ENCODE results near the gene PRUNE2. TPM values are rescaled to one million over a fixed set of nuclear protein-coding genes. Genes with fewer than 3 reads are reported as not detected.
"Not testable (repeated sequence)": the region's sequence is repeated elsewhere in the genome, so short reads cannot be mapped to it uniquely, and the experiment has no call there.

Gene PRUNE2
- total RNA-seq, 1 donor = 80.0 TPM

DNA sequence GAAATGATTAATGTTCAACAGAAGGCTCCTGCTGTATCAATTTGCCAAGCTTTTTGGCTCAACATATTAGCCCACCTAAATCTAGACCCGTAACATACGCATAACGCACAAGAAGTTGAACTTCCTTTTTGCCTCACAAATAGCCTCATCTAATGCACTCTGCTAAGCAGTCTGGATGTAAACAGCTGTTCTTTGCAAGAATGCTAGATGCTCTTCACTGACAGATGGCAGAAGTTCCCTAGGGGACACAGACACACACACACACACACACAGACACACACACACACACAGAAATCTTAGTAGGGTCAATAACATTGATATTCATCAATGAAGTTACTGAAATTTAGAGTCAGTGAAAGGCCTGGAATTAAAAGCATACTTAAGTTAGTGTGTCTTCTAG is 154.9 kb downstream of the PRUNE2 start:
- no peaks in the 10 kb centered on the region for H4K20me1 ChIP-seq (ENCODE audit: insufficient read depth, low read length)

DNA sequence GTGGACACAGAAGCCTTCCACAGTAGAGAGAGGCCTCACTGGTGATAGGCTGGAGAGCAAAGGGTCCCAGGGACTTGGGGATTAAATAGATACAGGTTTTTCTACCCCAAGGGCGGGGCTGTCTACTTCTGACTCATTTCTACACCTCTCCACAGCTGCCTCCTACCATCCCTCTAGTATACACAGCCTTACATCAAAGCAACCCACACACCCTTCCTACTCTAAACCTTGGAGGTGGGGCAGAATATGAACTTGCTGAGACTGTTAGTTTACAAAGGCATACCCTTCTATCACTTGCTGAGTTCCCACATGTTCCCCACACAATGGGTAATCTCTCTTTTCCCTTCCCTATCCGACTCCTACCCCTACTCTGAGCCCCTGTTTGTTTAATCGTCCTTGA is 161.6 kb downstream of the PRUNE2 start:
- H3K4me3 ChIP-seq (ENCODE audit: insufficient read depth, low read length) = no peak overlapping the region
- no peaks in the 10 kb centered on the region for H3K9me3 ChIP-seq (ENCODE audit: low read depth, low read length)
- H3K27ac ChIP-seq (ENCODE audit: low read depth, low read length) = no peak overlapping the region
- no peaks in the 10 kb centered on the region for H4K20me1 ChIP-seq (ENCODE audit: insufficient read depth, low read length)
- DNase-seq (ENCODE audit: insufficient read length, low spot score, missing footprints) = no peak
- no peak overlapping the region for H3K4me2 ChIP-seq (ENCODE audit: insufficient read depth, low read length)
- peaks cover 5% of the 10 kb centered on the region for H3K27me3 ChIP-seq (ENCODE audit: insufficient read depth, low read length)
- no peaks in the 10 kb centered on the region for H3K79me2 ChIP-seq (ENCODE audit: insufficient read depth, low read length)
- H3K36me3 ChIP-seq (ENCODE audit: insufficient read depth, low read length) = no peaks in the 10 kb centered on the region
- no peaks in the 10 kb centered on the region for H3K4me1 ChIP-seq (ENCODE audit: insufficient read depth, low read length)
- TF ChIP-seq, protein P1, sequence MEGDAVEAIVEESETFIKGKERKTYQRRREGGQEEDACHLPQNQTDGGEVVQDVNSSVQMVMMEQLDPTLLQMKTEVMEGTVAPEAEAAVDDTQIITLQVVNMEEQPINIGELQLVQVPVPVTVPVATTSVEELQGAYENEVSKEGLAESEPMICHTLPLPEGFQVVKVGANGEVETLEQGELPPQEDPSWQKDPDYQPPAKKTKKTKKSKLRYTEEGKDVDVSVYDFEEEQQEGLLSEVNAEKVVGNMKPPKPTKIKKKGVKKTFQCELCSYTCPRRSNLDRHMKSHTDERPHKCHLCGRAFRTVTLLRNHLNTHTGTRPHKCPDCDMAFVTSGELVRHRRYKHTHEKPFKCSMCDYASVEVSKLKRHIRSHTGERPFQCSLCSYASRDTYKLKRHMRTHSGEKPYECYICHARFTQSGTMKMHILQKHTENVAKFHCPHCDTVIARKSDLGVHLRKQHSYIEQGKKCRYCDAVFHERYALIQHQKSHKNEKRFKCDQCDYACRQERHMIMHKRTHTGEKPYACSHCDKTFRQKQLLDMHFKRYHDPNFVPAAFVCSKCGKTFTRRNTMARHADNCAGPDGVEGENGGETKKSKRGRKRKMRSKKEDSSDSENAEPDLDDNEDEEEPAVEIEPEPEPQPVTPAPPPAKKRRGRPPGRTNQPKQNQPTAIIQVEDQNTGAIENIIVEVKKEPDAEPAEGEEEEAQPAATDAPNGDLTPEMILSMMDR (IDR thresholded peaks at IDR 0.05; ENCODE audit: extremely low read depth, low read depth, low read length) = no peak
- no peak overlapping the region for H2AFZ ChIP-seq (ENCODE audit: low read length)

More for the DNA sequence above, 154.9 kb downstream of the PRUNE2 start:
- Histone ChIP-seq H3K36me3 (ENCODE audit: insufficient read depth, low read length) (no peaks in the 10 kb centered on the region), H3K27ac (ENCODE audit: low read depth, low read length) (no peak overlapping the region), H3K4me3 (ENCODE audit: insufficient read depth, low read length) (no peak overlapping the region), H3K4me2 (ENCODE audit: insufficient read depth, low read length) (no peak overlapping the region), H2AFZ (ENCODE audit: low read length) (no peak overlapping the region), H3K27me3 (ENCODE audit: insufficient read depth, low read length) (peaks cover 7% of the 10 kb centered on the region), H3K79me2 (ENCODE audit: insufficient read depth, low read length) (no peaks in the 10 kb centered on the region), H3K4me1 (ENCODE audit: insufficient read depth, low read length) (peaks cover 6% of the 10 kb centered on the region), H3K9me3 (ENCODE audit: low read depth, low read length) (no peaks in the 10 kb centered on the region)
- no peak for DNase-seq (ENCODE audit: insufficient read length, low spot score, missing footprints)
- TF ChIP-seq, protein P1 (IDR thresholded peaks at IDR 0.05; ENCODE audit: extremely low read depth, low read depth, low read length) = no peak

DNA sequence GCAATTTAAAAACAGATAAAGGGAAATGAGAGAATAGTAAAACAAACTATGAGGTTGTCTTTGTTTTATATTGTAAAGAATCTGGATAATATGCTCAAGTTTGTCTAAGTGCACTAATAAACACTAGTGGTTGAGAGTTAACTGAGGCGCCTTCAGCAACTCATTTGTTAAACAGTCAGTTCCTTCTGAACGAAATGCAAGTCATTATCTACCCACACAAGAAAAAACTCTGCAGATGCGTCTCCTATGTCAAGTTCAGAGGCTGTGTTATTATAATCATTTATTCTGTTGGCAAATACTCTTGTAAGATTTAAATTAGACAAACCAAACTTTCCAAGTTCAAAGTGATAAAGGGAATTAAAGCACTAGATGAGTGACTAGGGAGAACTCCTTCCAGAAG is 162.0 kb downstream of the PRUNE2 start:
- H3K79me2 ChIP-seq (ENCODE audit: insufficient read depth, low read length) = no peaks in the 10 kb centered on the region
- no peak overlapping the region for H2AFZ ChIP-seq (ENCODE audit: low read length)
- no peaks in the 10 kb centered on the region for H3K9me3 ChIP-seq (ENCODE audit: low read depth, low read length)
- H3K36me3 ChIP-seq (ENCODE audit: insufficient read depth, low read length) = no peaks in the 10 kb centered on the region
- DNase-seq (ENCODE audit: insufficient read length, low spot score, missing footprints) = no peak
- no peak overlapping the region for H3K27ac ChIP-seq (ENCODE audit: low read depth, low read length)
- H3K4me1 ChIP-seq (ENCODE audit: insufficient read depth, low read length) = no peaks in the 10 kb centered on the region
- no peaks in the 10 kb centered on the region for H4K20me1 ChIP-seq (ENCODE audit: insufficient read depth, low read length)
- TF ChIP-seq, protein P1 (IDR thresholded peaks at IDR 0.05; ENCODE audit: extremely low read depth, low read depth, low read length) = no peak
- no peak overlapping the region for H3K4me2 ChIP-seq (ENCODE audit: insufficient read depth, low read length)
- H3K27me3 ChIP-seq (ENCODE audit: insufficient read depth, low read length) = peaks cover 2% of the 10 kb centered on the region
- H3K4me3 ChIP-seq (ENCODE audit: insufficient read depth, low read length) = no peak overlapping the region

DNA sequence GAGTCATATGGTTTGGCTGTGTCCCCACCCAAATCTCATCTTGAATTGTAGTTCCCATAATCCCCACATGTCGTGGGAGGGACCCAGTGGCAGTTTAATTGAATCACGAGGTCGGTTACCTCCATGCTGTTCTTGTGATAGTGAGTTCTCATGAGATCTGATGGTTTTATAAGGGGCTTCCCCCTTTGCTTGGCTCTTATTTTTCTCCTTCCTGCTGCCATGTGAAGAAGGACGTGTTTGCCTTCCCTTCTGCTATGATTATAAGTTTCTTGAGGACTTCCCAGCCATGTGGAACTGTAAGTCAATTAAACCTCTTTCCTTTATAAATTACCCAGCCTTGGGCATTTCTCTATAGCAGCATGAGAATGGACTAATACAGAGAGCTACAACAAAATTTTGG is 163.0 kb downstream of the PRUNE2 start:
- not testable (repeated sequence) for H3K4me1 ChIP-seq (ENCODE audit: insufficient read depth, low read length); H3K36me3 ChIP-seq (ENCODE audit: insufficient read depth, low read length); H3K27ac ChIP-seq (ENCODE audit: low read depth, low read length); H3K27me3 ChIP-seq (ENCODE audit: insufficient read depth, low read length); H3K4me3 ChIP-seq (ENCODE audit: insufficient read depth, low read length); H3K4me2 ChIP-seq (ENCODE audit: insufficient read depth, low read length); H3K9me3 ChIP-seq (ENCODE audit: low read depth, low read length); H3K79me2 ChIP-seq (ENCODE audit: insufficient read depth, low read length); H4K20me1 ChIP-seq (ENCODE audit: insufficient read depth, low read length); DNase-seq (ENCODE audit: insufficient read length, low spot score, missing footprints); H2AFZ ChIP-seq (ENCODE audit: low read length)

Data from osteoblast (primary cell).